Stimulated activated CD4-positive, alpha-beta T cell treated with anti-CD3 and anti-CD28 coated beads, Interleukin-4, amount 100 ng/mL, for 1 hour (primary cell): ENCODE results near the gene PCDHB11.
"Not testable (repeated sequence)": the region's sequence is repeated elsewhere in the genome, so short reads cannot be mapped to it uniquely, and the experiment has no call there.

Source experiments
- DNase-seq: peaks from one replicate; pipeline ENCODE4 v3.0.0-alpha.2; 2020

The PCDHB11 gene

GRCh38 chr5:141188682-141189081 lies 10.7 kb upstream of the PCDHB11 start:
- DNase-seq, result not testable (repeated sequence)

DNA sequence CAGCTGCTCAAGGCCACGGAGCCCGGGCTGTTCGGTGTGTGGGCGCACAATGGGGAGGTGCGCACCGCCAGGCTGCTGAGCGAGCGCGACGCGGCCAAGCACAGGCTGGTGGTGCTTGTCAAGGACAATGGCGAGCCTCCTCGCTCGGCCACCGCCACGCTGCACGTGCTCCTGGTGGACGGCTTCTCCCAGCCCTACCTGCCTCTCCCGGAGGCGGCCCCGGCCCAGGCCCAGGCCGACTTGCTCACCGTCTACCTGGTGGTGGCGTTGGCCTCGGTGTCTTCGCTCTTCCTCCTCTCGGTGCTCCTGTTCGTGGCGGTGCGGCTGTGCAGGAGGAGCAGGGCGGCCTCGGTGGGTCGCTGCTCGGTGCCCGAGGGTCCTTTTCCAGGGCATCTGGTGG lies 10.3 kb upstream of the PCDHB11 start:
- not testable (repeated sequence) for DNase-seq

- DNase-seq, result peak; percentile 15
These were observed 7.2 kb upstream of the PCDHB11 start, which contains the start of gene PCDHB10 for GRCh38 chr5:141192110-141192725. Gene PCDHB10 (plus strand): TSS chr5:141192353. CDS start chr5:141192553, 200 bp downstream.

GRCh38 chr5:141194332-141194731 lies 5.1 kb upstream of the PCDHB11 start:
- not testable (repeated sequence) for DNase-seq

GRCh38 chr5:141196363-141196762 lies 3.1 kb upstream of the PCDHB11 start:
- no peak for DNase-seq

DNA sequence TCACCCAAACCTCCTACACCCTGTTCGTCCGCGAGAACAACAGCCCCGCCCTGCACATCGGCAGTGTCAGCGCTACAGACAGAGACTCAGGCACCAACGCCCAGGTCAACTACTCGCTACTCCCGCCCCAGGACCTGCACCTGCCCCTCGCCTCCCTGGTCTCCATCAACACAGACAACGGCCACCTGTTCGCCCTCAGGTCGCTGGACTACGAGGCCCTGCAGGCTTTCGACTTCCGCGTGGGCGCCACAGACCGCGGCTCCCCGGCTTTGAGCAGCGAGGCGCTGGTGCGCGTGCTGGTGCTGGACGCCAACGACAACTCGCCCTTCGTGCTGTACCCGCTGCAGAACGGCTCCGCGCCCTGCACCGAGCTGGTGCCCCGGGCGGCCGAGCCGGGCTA lies 1.7 kb downstream of the PCDHB11 start:
- DNase-seq, result not testable (repeated sequence)

DNA sequence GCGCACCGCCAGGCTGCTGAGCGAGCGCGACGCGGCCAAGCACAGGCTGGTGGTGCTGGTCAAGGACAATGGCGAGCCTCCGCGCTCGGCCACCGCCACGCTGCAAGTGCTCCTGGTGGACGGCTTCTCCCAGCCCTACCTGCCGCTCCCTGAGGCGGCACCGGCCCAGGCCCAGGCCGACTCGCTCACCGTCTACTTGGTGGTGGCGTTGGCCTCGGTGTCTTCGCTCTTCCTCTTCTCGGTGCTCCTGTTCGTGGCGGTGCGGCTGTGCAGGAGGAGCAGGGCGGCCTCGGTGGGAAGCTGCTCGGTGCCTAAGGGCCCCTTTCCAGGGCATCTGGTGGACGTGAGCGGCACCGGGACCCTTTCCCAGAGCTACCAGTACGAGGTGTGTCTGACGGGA lies 2.2 kb downstream of the PCDHB11 start:
- DNase-seq, result not testable (repeated sequence)

DNA sequence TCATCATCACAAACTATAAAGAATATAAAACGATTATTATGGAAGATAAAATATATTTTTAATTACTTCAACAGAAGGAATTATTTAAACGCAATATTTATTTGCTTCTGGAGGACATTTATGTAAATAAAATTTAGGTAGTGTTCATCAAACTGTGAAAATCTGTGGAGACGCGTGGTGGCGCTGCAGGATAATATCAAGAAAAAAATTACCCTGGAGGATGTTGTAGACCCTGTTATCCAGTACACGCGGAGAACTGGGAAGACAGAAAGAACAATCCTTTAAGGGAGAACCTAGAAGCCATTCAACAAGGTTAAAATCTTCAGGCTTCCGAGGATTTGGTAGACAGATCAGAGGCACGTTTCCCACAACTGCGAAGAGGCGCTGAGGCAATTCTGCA lies 9.1 kb downstream of the PCDHB11 start, which contains the start of gene PCDHB12:
Gene PCDHB12, plus strand, starts transcription at position 242 of the 400 bp plus-strand sequence. CDS start 189 bp downstream, outside the sequence.
- DNase-seq, result no peak

DNA sequence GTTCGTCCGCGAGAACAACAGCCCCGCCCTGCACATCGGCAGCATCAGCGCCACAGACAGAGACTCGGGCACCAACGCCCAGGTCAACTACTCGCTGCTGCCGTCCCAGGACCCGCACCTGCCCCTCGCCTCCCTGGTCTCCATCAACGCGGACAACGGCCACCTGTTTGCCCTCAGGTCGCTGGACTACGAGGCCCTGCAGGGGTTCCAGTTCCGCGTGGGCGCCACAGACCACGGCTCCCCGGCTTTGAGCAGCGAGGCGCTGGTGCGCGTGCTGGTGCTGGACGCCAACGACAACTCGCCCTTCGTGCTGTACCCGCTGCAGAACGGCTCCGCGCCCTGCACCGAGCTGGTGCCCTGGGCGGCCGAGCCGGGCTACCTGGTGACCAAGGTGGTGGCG lies 10.9 kb downstream of the PCDHB11 start:
- DNase-seq, result not testable (repeated sequence)

- not testable (repeated sequence) for DNase-seq
These were observed 11.4 kb downstream of the PCDHB11 start for GRCh38 chr5:141210849-141211248.

DNA sequence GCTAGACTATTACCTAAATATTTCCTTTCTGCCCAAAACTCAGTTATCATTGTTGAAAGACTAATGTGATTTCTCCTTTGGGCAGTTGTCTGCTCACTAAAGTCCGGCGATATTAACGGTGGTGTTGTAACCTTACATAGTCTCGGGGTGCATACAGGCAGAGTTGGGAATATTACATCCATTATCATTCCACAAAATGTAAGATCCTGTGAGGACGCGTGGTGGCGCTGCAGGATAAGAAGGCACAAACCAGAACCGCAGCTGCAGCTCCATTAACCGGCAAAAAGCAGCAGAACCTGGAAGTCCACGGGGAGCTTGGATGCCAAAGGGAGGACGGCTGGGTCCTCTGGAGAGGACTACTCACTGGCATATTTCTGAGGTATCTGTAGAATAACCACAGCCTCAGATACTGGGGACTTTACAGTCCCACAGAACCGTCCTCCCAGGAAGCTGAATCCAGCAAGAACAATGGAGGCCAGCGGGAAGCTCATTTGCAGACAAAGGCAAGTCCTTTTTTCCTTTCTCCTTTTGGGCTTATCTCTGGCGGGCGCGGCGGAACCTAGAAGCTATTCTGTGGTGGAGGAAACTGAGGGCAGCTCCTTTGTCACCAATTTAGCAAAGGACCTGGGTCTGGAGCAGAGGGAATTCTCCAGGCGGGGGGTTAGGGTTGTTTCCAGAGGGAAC lies 14.4 kb downstream of the PCDHB11 start, which contains the start of gene PCDHB13:
Gene PCDHB13, plus strand, starts transcription at position 264 of the 684 bp plus-strand sequence. Its CDS starts 205 bp downstream, at position 469.
- peak; percentile 8 for DNase-seq

GRCh38 chr5:141214583-141214982 lies 15.2 kb downstream of the PCDHB11 start:
- DNase-seq, result not testable (repeated sequence)

DNA sequence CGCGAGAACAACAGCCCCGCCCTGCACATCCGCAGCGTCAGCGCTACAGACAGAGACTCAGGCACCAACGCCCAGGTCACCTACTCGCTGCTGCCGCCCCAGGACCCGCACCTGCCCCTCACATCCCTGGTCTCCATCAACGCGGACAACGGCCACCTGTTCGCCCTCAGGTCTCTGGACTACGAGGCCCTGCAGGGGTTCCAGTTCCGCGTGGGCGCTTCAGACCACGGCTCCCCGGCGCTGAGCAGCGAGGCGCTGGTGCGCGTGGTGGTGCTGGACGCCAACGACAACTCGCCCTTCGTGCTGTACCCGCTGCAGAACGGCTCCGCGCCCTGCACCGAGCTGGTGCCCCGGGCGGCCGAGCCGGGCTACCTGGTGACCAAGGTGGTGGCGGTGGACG lies 16.1 kb downstream of the PCDHB11 start:
- not testable (repeated sequence) for DNase-seq

GRCh38 chr5:141216035-141216434 lies 16.6 kb downstream of the PCDHB11 start:
- DNase-seq, result not testable (repeated sequence)

GRCh38 chr5:141223112-141223783 lies 23.8 kb downstream of the PCDHB11 start, which contains the start of gene PCDHB14:
Gene PCDHB14 (plus strand): TSS chr5:141223343. CDS start chr5:141223506, 163 bp downstream.
- no peak for DNase-seq

- not testable (repeated sequence) for DNase-seq
These were observed 25.4 kb downstream of the PCDHB11 start for GRCh38 chr5:141224844-141225243.

- DNase-seq, result not testable (repeated sequence)
These were observed 26.0 kb downstream of the PCDHB11 start for GRCh38 chr5:141225421-141225820.

GRCh38 chr5:141234109-141234667 lies 34.8 kb downstream of the PCDHB11 start:
- no peak for DNase-seq

DNA sequence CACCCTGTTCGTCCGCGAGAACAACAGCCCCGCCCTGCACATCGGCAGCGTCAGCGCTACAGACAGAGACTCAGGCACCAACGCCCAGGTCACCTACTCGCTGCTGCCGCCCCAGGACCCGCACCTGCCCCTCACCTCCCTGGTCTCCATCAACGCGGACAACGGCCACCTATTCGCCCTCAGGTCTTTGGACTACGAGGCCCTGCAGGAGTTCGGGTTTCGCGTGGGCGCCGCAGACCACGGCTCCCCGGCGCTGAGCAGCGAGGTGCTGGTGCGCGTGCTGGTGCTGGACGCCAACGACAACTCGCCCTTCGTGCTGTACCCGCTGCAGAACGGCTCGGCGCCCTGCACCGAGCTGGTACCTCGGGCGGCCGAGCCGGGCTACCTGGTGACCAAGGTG lies 36.5 kb downstream of the PCDHB11 start:
- not testable (repeated sequence) for DNase-seq

DNA sequence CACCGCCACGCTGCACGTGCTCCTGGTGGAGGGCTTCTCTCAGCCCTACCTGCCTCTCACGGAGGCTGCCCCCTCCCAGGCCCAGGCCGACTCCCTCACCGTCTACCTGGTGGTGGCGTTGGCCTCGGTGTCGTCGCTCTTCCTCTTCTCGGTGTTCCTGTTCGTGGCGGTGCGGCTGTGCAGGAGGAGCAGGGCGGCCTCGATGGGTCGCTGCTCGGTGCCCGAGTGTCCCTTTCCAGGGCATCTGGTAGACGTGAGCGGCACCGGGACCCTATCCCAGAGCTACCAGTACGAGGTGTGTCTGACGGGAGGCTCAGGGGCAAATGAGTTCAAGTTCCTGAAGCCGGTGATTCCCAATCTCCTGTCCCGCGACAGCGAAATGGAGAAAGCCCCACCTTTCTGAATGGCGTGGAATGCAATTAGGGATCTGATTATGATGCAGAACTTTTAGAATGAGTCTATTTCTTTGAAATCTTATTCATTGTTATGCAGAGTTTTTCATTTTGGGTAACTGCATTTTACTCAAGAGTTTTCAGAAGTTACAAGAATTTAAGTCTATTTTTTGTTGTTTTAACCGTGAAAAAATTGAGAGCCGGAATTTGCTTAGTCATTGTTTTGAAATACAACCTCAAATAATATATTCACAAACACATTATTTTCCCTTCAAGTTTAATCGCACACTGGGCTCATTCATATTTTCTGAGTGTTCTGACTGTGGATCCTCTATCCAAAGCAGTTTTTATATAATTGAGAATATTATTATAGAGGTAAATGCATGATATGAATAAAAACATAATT lies 37.3 kb downstream of the PCDHB11 start:
- DNase-seq, result no peak

- DNase-seq, result no peak
These were observed 42.1 kb downstream of the PCDHB11 start for GRCh38 chr5:141241496-141241895.

DNA sequence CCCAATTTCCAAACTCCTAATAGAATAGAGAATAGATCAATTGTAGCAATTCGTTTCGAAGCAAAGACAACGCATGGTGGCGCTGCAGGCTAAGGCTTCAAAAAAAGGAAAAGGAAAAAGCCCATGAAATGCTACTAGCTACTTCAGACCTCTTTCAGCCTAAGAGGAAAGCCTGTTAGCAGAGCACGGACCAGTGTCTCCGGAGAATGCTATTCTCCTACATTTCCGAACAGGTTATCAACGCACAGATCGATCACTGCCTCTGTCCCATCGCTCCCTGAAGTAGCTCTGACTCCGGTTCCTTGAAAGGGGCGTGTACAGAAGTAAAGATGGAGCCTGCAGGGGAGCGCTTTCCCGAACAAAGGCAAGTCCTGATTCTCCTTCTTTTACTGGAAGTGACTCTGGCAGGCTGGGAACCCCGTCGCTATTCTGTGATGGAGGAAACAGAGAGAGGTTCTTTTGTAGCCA lies 45.9 kb downstream of the PCDHB11 start, which contains the start of gene PCDHB15:
Gene PCDHB15, plus strand, starts transcription at position 146 of the 468 bp plus-strand sequence. Its CDS starts 184 bp downstream, at position 330.
- no peak for DNase-seq
